ENCODE results near the gene RBM10.

- TF ChIP-seq POLR2A (IDR thresholded peaks at IDR 0.05) (no peak), CTCF (IDR thresholded peaks at IDR 0.05) (no peak)
Measured at GRCh38 chrX:47231167-47231566, 86.1 kb downstream of the RBM10 start.
